Fibroblast of mammary gland (primary cell): ENCODE results near the gene CRYBA1.
A peak's percentile ranks its signal among the peaks of the same experiment; 100 is the strongest.

Experiments used
- DNase-seq: peaks from one replicate; pipeline ENCODE4 v3.0.0-alpha.2; 2010; ENCODE audit warnings: low read depth
- H3K4me3 ChIP-seq: 2 replicates; pipeline ENCODE4 v1.5.1; 2011; ENCODE audit warnings: low read depth, mild to moderate bottlenecking, low read length, moderate library complexity; ENCODE audit not compliant: control insufficient read depth
- TF ChIP-seq, protein P1 (sequence below): conservative IDR thresholded peaks from 2 replicates; pipeline ENCODE4 v1.5.1; 2011; ENCODE audit warnings: low read depth, low read length, inconsistent platforms; ENCODE audit not compliant: control insufficient read depth, insufficient read depth

The CRYBA1 gene

DNA sequence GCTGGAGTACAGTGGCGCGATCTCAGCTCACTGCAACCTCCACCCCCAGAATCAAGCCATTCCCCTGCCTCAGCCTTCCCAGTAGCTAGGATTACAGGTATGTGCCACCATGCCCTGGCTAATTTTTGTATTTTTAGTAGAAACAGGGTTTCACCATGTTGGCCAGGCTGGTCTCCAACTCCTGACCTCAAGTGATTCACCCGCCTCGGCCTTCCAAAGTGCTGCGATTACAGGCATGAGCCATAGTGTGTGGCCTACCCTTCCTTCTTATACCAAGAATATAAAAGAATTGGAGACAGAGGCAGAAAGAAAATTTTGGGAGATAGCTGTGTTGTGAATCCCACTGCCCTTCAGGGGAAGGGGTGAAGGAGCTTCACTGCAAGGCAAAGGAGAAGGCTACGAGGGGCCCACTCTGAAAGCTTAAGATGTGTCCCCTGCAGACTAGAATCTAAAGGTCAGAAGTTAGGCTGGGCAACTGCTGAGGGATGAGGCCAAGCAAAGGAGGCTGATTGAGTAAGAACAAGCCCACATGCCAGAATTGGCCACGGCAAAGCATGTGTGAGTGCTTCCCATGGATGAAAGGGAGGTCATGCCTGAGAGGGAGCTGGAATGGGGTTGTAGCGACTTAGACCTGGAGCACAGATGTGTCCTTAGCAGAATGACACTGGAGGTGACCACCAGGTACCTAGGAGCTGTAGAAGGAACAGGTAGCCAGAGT lies 8.4 kb upstream of the CRYBA1 start:
- TF ChIP-seq, protein P1, sequence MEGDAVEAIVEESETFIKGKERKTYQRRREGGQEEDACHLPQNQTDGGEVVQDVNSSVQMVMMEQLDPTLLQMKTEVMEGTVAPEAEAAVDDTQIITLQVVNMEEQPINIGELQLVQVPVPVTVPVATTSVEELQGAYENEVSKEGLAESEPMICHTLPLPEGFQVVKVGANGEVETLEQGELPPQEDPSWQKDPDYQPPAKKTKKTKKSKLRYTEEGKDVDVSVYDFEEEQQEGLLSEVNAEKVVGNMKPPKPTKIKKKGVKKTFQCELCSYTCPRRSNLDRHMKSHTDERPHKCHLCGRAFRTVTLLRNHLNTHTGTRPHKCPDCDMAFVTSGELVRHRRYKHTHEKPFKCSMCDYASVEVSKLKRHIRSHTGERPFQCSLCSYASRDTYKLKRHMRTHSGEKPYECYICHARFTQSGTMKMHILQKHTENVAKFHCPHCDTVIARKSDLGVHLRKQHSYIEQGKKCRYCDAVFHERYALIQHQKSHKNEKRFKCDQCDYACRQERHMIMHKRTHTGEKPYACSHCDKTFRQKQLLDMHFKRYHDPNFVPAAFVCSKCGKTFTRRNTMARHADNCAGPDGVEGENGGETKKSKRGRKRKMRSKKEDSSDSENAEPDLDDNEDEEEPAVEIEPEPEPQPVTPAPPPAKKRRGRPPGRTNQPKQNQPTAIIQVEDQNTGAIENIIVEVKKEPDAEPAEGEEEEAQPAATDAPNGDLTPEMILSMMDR: no peak
- peak; percentile 82 for DNase-seq
- no peak overlapping the region for H3K4me3 ChIP-seq

GRCh38 chr17:29240477-29240876 lies 6.2 kb upstream of the CRYBA1 start:
- H3K4me3 ChIP-seq: no peak overlapping the region
- DNase-seq: no peak

GRCh38 chr17:29240968-29241963 lies 5.4 kb upstream of the CRYBA1 start:
- peak; percentile 97 for DNase-seq
- H3K4me3 ChIP-seq: no peak overlapping the region
- TF ChIP-seq, protein P1: peak; percentile 1

More at GRCh38 chr17:29240477-29240876, 6.2 kb upstream of the CRYBA1 start:
- TF ChIP-seq, protein P1: no peak

DNA sequence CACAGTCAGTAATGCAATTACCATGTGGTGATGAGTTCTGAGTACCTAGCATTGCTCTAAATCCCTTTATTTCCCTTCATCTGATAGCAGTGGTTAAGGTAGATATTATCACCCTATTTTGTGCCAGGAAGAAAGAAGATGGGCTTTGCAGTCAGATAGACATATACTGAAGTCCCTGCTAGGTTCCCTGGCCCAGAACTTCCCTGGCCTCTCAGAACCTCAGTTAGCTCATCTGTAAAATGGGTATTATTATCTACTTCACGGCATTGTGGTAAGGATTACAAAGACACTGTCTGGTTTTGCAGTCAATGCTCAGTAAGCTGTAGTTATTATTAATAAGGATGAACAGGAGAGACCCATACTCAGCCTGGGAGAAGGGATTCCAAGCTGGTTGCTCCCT lies 4.6 kb upstream of the CRYBA1 start:
- TF ChIP-seq, protein P1: no peak
- DNase-seq: no peak
- H3K4me3 ChIP-seq: no peak overlapping the region

- TF ChIP-seq, protein P1: no peak
- H3K4me3 ChIP-seq: no peak overlapping the region
- DNase-seq: no peak
Measured at GRCh38 chr17:29242790-29243189, 3.9 kb upstream of the CRYBA1 start.

- peak; percentile 49 for DNase-seq
- H3K4me3 ChIP-seq: no peak overlapping the region
- TF ChIP-seq, protein P1: peak; percentile 60
Measured at GRCh38 chr17:29243792-29244191, 2.9 kb upstream of the CRYBA1 start.
